Liver (tissue), 9 donors: ENCODE results near the gene GCNA. TPM values are rescaled to one million over a fixed set of nuclear protein-coding genes. Genes with fewer than 3 reads are reported as not detected.

Experiments used
- DNase-seq: peaks from one replicate; pipeline ENCODE4 v3.0.0-alpha.2; 2017; ENCODE audit warnings: low spot score
- H3K27ac ChIP-seq, 2 donors: one replicate each; pipeline ENCODE4 v1.7.0; 2013; ENCODE audit warnings: inconsistent platforms in 2 of 2, low read length in 2 of 2, control low read depth in 1 of 2, low read depth in 1 of 2, mild to moderate bottlenecking in 1 of 2
- H3K27me3 ChIP-seq, 4 donors: one replicate each; pipeline versions ENCODE4 v1.6.1 to v1.7.0; 2013; ENCODE audit warnings: low read length in 3 of 4, inconsistent platforms in 1 of 4, mild to moderate bottlenecking in 1 of 4, moderate library complexity in 1 of 4; ENCODE audit not compliant: control insufficient read depth in 4 of 4, insufficient read depth in 4 of 4
- H3K36me3 ChIP-seq, 4 donors: one replicate each; pipeline versions ENCODE4 v1.6.1 to v1.7.0; 2013; ENCODE audit warnings: low read length in 3 of 4, mild to moderate bottlenecking in 3 of 4, low read depth in 1 of 4, moderate library complexity in 1 of 4; ENCODE audit not compliant: control insufficient read depth in 4 of 4, insufficient read depth in 3 of 4
- H3K4me1 ChIP-seq, 4 donors: one replicate each; pipeline versions ENCODE4 v1.6.1 to v1.7.0; 2013; ENCODE audit warnings: low read length in 3 of 4, mild to moderate bottlenecking in 3 of 4, moderate library complexity in 1 of 4; ENCODE audit not compliant: control insufficient read depth in 4 of 4, insufficient read depth in 4 of 4
- H3K4me3 ChIP-seq, 3 donors: one replicate each; pipeline versions ENCODE4 v1.6.1 to v1.7.0; 2013; ENCODE audit warnings: low read length in 3 of 3, control low read depth in 1 of 3, low read depth in 1 of 3, mild to moderate bottlenecking in 1 of 3
- H3K9ac ChIP-seq, 2 donors: one replicate each; pipeline ENCODE4 v1.7.0; 2013; ENCODE audit warnings: low read length in 2 of 2, mild to moderate bottlenecking in 2 of 2, moderate library complexity in 2 of 2, control low read depth in 1 of 2, low read depth in 1 of 2
- H3K9me3 ChIP-seq, 4 donors: one replicate each; pipeline versions ENCODE4 v1.6.1 to v1.7.0; 2013; ENCODE audit warnings: low read length in 3 of 4; ENCODE audit not compliant: control insufficient read depth in 4 of 4
- ATF3 ChIP-seq: IDR thresholded peaks from 2 replicates; pipeline ENCODE4 v1.6.1; 2016; ENCODE audit warnings: antibody characterized with exemption
- CTCF ChIP-seq: fragments of 150-350 bp; IDR thresholded peaks from 2 replicates; pipeline ENCODE4 v1.5.1; 2017; ENCODE audit warnings: improper control_type of control experiment, low read depth, low read length; ENCODE audit not compliant: missing input control
- EGR1 ChIP-seq, 2 donors: IDR thresholded peaks; 2 replicates each; pipeline ENCODE4 v1.6.1; 2016 to 2018; ENCODE audit warnings: antibody characterized with exemption in 2 of 2, low read depth in 2 of 2
- FOXA1 ChIP-seq: IDR thresholded peaks from 2 replicates; pipeline ENCODE4 v1.6.1; 2016; ENCODE audit warnings: antibody characterized with exemption
- GABPA ChIP-seq, 2 donors: IDR thresholded peaks in 1 of 2; conservative IDR thresholded peaks in 1 of 2; 2 replicates each; pipeline ENCODE4 v1.6.1; 2016; ENCODE audit warnings: antibody characterized with exemption in 2 of 2, mild to moderate bottlenecking in 1 of 2, moderate library complexity in 1 of 2
- HNF4A ChIP-seq, 2 donors: conservative IDR thresholded peaks; 2 replicates each; pipeline ENCODE4 v1.6.1; 2016; ENCODE audit warnings: antibody characterized with exemption in 2 of 2, mild to moderate bottlenecking in 2 of 2
- JUND ChIP-seq, 2 donors: IDR thresholded peaks; 2 replicates each; pipeline ENCODE4 v1.6.1; 2016; ENCODE audit warnings: antibody characterized with exemption in 2 of 2
- MAX ChIP-seq: IDR thresholded peaks from 2 replicates; pipeline ENCODE4 v1.6.1; 2016; ENCODE audit warnings: antibody characterized with exemption
- NR2F2 ChIP-seq: IDR thresholded peaks from 2 replicates; pipeline ENCODE4 v1.6.1; 2016; ENCODE audit warnings: antibody characterized with exemption
- RAD21 ChIP-seq, 2 donors: IDR thresholded peaks; 2 replicates each; pipeline ENCODE4 v1.6.1; 2016; ENCODE audit warnings: antibody characterized with exemption in 2 of 2, mild to moderate bottlenecking in 2 of 2
- REST ChIP-seq: IDR thresholded peaks from 2 replicates; pipeline ENCODE4 v1.6.1; 2016; ENCODE audit warnings: antibody characterized with exemption, mild to moderate bottlenecking
- RXRA ChIP-seq, 2 donors: IDR thresholded peaks; 2 replicates each; pipeline ENCODE4 v1.6.1; 2017 to 2018; ENCODE audit warnings: antibody characterized with exemption in 2 of 2, mild to moderate bottlenecking in 1 of 2
- YY1 ChIP-seq: IDR thresholded peaks from 2 replicates; pipeline ENCODE4 v1.6.1; 2016; ENCODE audit warnings: antibody characterized with exemption, mild to moderate bottlenecking
- WGBS: extraction: QIAGEN DNeasy Blood & Tissue Kit; methylation state at CpG from one replicate; pipeline ENCODE4 v1.1.7; 2013; 5-methylcytosine and 5-hydroxymethylcytosine counted together
- polyA plus RNA-seq, 2 donors: library from polyadenylated mRNA; stranded (reverse) in 1 of 2; unstranded in 1 of 2; fragments of 200-250 nt in 1 of 2; fragments of >200 nt in 1 of 2; fragmentation: Nextera tagmentation in 1 of 2; extraction: Ambion mirVana in 1 of 2; gene quantifications; one replicate each; pipeline versions ENCODE4 v1.2.1 to v1.2.3, GENCODE V29; 2013 to 2015
- total RNA-seq, 2 donors: library from RNA; depleted of rRNA; stranded (reverse); fragments of >200 nt; gene quantifications; one replicate each; pipeline ENCODE4 v1.2.3, GENCODE V29; 2014
- donor health status: healthy.
- donor health status: healthy.
- donor health status: healthy.
- donor health status: healthy.
- donor health status: healthy.

Gene GCNA
- total and polyA plus RNA-seq, 4 donors, result 0.18 to 3.7 (median 0.73) TPM

GRCh38 chrX:71657267-71657666 lies 79.0 kb downstream of the GCNA start:
- H3K27me3 ChIP-seq, result no peaks in the 10 kb centered on the region
- H3K27ac ChIP-seq, result no peak overlapping the region
- no peak overlapping the region for H3K4me3 ChIP-seq
- H3K9me3 ChIP-seq, result no peaks in the 10 kb centered on the region
- H3K9ac ChIP-seq, result no peak overlapping the region
- H3K36me3 ChIP-seq, result no peaks in the 10 kb centered on the region
- no peaks in the 10 kb centered on the region for H3K4me1 ChIP-seq
- WGBS, result 93% methylated on average over 4 of the region's 4 CpGs
- TF ChIP-seq ATF3 (no peak), HNF4A (conservative IDR thresholded peaks at IDR 0.05) (no peak), REST (no peak), CTCF (no peak), GABPA (IDR thresholded peaks at IDR 0.05 in 1 of 2, conservative IDR thresholded peaks at IDR 0.05 in 1 of 2) (no peak)
- DNase-seq, result no peak

GRCh38 chrX:71659342-71659741 lies 81.1 kb downstream of the GCNA start:
- no peak overlapping the region for H3K4me3 ChIP-seq
- no peaks in the 10 kb centered on the region for H3K36me3 ChIP-seq
- 43% methylated on average over 3 of the region's 3 CpGs for WGBS
- H3K9me3 ChIP-seq, result no peaks in the 10 kb centered on the region
- no peak overlapping the region for H3K9ac ChIP-seq
- H3K27me3 ChIP-seq, result no peaks in the 10 kb centered on the region
- TF ChIP-seq JUND (IDR thresholded peaks at IDR 0.05) (no peak), EGR1 (IDR thresholded peaks at IDR 0.05; ENCODE audit: low read depth in 2 of 2) (peak in 1 of 2 donors; percentile 40)
- H3K4me1 ChIP-seq, result no peaks in the 10 kb centered on the region
- DNase-seq, result no peak
- no peak overlapping the region for H3K27ac ChIP-seq

- Histone ChIP-seq H3K9ac (no peak overlapping the region), H3K36me3 (no peaks in the 10 kb centered on the region), H3K9me3 (no peaks in the 10 kb centered on the region), H3K4me3 (no peak overlapping the region), H3K4me1 (no peaks in the 10 kb centered on the region), H3K27me3 (no peaks in the 10 kb centered on the region), H3K27ac (no peak overlapping the region)
- WGBS, result 79% methylated on average over 6 of the region's 6 CpGs
- TF ChIP-seq YY1, result peak; percentile 1
- peak in 1 of 2 donors; percentile 26 for TF ChIP-seq RXRA (IDR thresholded peaks at IDR 0.05)
- TF ChIP-seq MAX, result no peak
- TF ChIP-seq NR2F2, result no peak
- TF ChIP-seq FOXA1, result no peak
- TF ChIP-seq RAD21 (IDR thresholded peaks at IDR 0.05), result no peak
- no peak for DNase-seq
These were observed 81.7 kb downstream of the GCNA start for GRCh38 chrX:71659959-71660358.
